ENCODE data around the gene SPIB. TPM values are rescaled to one million over a fixed set of nuclear protein-coding genes. Genes with fewer than 3 reads are reported as not detected.

The SPIB gene
- not detected for total RNA-seq

DNA sequence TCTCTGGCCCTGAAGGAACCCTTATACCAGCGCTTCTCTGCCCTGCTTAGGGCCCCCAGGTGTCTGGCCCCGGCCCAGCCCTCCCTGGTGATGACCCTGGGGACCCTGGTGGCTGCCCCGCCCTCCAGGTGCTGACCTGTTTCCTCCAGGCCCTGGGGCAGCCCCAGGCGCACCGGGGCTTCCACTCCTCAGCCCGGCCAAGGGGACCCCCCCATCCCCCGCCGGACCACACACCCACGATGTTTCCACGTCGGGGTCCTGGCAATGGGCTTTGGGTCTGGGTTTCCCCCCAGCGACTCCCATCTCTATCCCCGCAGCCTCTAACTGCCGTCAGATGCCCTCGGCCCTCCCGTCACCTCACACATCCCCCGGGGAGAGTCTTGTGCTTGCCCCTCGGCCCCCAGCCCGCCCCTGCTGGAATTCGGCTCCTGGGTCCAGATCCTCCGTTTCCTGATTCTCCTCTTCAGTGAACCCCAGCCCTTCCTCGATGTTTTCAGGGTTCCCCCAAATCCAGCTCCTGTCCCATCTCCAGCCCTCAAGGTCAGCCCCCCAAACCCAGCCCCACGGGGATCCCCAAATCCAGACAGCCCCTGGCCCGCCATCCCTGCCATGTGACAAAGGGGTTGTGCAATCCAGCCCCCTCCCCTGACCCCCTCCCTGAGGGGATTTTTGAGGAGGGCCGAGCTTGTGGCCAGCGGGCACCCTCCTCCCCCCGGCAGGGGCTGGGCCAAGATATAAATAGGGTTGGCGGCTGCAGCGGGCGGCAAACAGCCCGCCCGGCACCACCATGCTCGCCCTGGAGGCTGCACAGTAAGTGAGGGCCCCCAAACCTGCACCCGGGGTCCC, at the start of gene SPIB:
Gene SPIB, plus strand, starts transcription at position 763 of the 846 bp plus-strand sequence. Its CDS starts 25 bp downstream, at position 788.
- Histone ChIP-seq H3K9me3 (no peaks in the 10 kb centered on the region), H3K4me3 (no peak within 1 kb of the TSS), H3K27ac (no peak within 1 kb of the TSS), H3K36me3 (no peaks in the 10 kb centered on the region), H3K4me1 (peaks cover 0 to 10% of the 10 kb centered on the region in 2 donors), H3K27me3 (peaks cover 4 to 5% of the 10 kb centered on the region in 2 donors)
- no peak for DNase-seq (ENCODE audit: low spot score)
- TF ChIP-seq CTCF (IDR thresholded peaks at IDR 0.05): no peak

- Histone ChIP-seq H3K27me3 (no peaks in the 10 kb centered on the region), H3K36me3 (no peaks in the 10 kb centered on the region), H3K4me3 (no peak overlapping the region), H3K4me1 (peaks cover 0 to 13% of the 10 kb centered on the region in 2 donors), H3K9me3 (no peaks in the 10 kb centered on the region), H3K27ac (no peak overlapping the region)
- TF ChIP-seq CTCF (IDR thresholded peaks at IDR 0.05): no peak
- no peak for DNase-seq (ENCODE audit: low spot score)
These were observed 46.7 kb upstream of the SPIB start for GRCh38 chr19:50371914-50372475.

- peak within 1 kb of the TSS; percentile 93 to 95 for H3K4me3 ChIP-seq
- no peaks in the 10 kb centered on the region for H3K27me3 ChIP-seq
- TF ChIP-seq CTCF (IDR thresholded peaks at IDR 0.05): no peak
- H3K27ac ChIP-seq: peak within 1 kb of the TSS; percentile 99
- peaks cover 37% of the 10 kb centered on the region for H3K36me3 ChIP-seq
- H3K4me1 ChIP-seq: peaks cover 0 to 28% of the 10 kb centered on the region in 2 donors
- peak; percentile 96 for DNase-seq (ENCODE audit: low spot score)
- H3K9me3 ChIP-seq: no peaks in the 10 kb centered on the region
These were observed 42.3 kb upstream of the SPIB start, which contains the start of gene NR1H2 for GRCh38 chr19:50376166-50377050. Gene NR1H2 (plus strand): TSS chr19:50376457. CDS start chr19:50377606, 1,149 bp downstream.

DNA sequence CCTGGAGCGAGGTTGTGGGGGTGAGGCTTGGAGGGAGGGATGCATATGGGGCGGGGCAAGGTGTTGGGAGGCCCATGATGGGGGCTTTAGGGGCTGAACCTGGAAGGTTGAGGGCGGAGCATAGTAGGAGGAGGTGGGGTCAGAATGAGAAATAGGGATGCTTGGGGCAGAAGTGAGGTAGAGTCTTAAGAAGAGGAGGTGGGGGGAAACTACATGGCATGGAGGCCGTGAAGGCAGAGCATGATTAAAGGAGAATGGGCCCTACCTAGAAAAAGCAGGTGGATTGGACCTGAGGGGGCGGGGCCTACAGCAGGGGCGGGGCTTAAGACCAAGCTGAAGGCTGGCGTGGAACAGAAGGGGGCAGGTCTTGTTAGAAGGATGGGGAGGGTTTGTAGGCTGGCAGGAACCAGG, 41.7 kb upstream of the SPIB start:
- Histone ChIP-seq H3K9me3 (no peaks in the 10 kb centered on the region), H3K36me3 (peaks cover 44% of the 10 kb centered on the region), H3K4me3 (peak overlapping the region; percentile 93 to 95), H3K27me3 (no peaks in the 10 kb centered on the region), H3K27ac (peak overlapping the region; percentile 99), H3K4me1 (peaks cover 0 to 28% of the 10 kb centered on the region in 2 donors)
- no peak for TF ChIP-seq CTCF (IDR thresholded peaks at IDR 0.05)
- no peak for DNase-seq (ENCODE audit: low spot score)

- Histone ChIP-seq H3K4me3 (no peak overlapping the region), H3K27me3 (no peaks in the 10 kb centered on the region), H3K9me3 (no peaks in the 10 kb centered on the region), H3K4me1 (peaks cover 0 to 28% of the 10 kb centered on the region in 2 donors), H3K27ac (no peak overlapping the region), H3K36me3 (peaks cover 48% of the 10 kb centered on the region)
- no peak for TF ChIP-seq CTCF (IDR thresholded peaks at IDR 0.05)
- no peak for DNase-seq (ENCODE audit: low spot score)
These were observed 41.2 kb upstream of the SPIB start for GRCh38 chr19:50377517-50377916.
